Measurements from ENCODE around the gene FGFR3.
"Not testable (repeated sequence)": the region's sequence is repeated elsewhere in the genome, so short reads cannot be mapped to it uniquely, and the experiment has no call there.

Gene FGFR3

GRCh38 chr4:1843852-1844251, 50.8 kb downstream of the FGFR3 start:
- no peak for DNase-seq

GRCh38 chr4:1844618-1845017, 51.5 kb downstream of the FGFR3 start:
- DNase-seq = not testable (repeated sequence)

- no peak for DNase-seq
These were observed 53.5 kb downstream of the FGFR3 start for GRCh38 chr4:1846580-1846979.

GRCh38 chr4:1850276-1850675, 57.2 kb downstream of the FGFR3 start:
- no peak for DNase-seq

- no peak for DNase-seq
These were observed 58.1 kb downstream of the FGFR3 start for GRCh38 chr4:1851160-1851559.

- no peak for DNase-seq
These were observed 58.7 kb downstream of the FGFR3 start for GRCh38 chr4:1851575-1852410.

GRCh38 chr4:1852904-1853623, 60.0 kb downstream of the FGFR3 start:
- no peak for DNase-seq

GRCh38 chr4:1854752-1855151, 61.7 kb downstream of the FGFR3 start:
- no peak for DNase-seq

GRCh38 chr4:1855333-1856070, 62.4 kb downstream of the FGFR3 start:
- peak; percentile 46 for DNase-seq

GRCh38 chr4:1856071-1856942, 63.2 kb downstream of the FGFR3 start, which contains the start of gene LETM1:
Gene LETM1, minus strand, starts transcription at chr4:1856156. Its CDS starts 206 bp downstream, at chr4:1855950.
- peak; percentile 93 for DNase-seq

GRCh38 chr4:1856943-1857699, 64.0 kb downstream of the FGFR3 start:
- DNase-seq = no peak

GRCh38 chr4:1857931-1858330, 64.8 kb downstream of the FGFR3 start:
- DNase-seq = no peak
